IPS-NIHi11 (cell line): ENCODE data around the gene PTPRN.

Source experiments
- DNase-seq: peaks from one replicate; pipeline ENCODE4 v3.0.0; 2012; ENCODE audit warnings: mixed read lengths, low spot score

PTPRN gene

DNA sequence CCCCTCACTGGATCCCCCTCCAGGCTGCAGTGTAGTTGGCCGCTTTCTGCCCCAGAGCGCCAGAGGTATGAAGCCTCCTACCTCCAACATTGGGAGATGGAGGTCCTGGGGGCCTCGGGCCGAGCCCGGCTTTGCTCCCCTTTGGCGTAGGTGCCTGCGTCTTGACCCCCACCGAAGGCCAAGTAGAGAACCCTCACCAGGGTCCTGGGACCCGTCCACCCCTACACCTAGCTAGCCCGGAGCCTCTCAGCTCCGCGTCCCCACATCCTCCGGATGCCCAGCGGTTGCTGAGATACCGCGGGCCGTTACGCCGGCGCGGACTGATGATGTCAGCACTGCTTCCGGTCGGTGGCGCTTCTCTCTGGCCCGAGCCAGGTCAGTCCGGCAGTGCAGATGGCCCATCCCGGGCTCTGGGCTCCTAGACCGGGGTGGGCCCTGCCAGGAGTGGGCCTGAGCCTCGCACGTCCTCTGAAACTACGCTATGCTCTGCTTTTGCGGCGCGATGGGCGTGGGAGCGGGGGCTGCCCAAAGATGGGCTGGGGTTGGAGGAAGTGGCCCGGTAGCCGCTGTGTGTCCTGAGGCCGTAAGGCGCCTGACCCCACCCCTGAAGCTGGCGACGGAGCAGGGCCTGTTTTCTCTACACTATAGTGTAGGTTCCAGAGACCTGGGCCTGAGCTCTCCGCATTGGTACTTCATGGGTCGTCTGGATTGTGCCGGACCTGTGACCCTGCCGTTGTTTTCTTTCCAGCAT is 63.9 kb downstream of the PTPRN start, which contains the start of the genes GLB1L and STK16:
Gene GLB1L, minus strand, starts transcription at position 297 of the 751 bp plus-strand sequence. CDS start 1,871 bp downstream, outside the sequence.
Gene STK16, plus strand, starts transcription at position 332 of the 751 bp plus-strand sequence. CDS start 521 bp downstream, outside the sequence.
- DNase-seq, result peak; percentile 98

DNA sequence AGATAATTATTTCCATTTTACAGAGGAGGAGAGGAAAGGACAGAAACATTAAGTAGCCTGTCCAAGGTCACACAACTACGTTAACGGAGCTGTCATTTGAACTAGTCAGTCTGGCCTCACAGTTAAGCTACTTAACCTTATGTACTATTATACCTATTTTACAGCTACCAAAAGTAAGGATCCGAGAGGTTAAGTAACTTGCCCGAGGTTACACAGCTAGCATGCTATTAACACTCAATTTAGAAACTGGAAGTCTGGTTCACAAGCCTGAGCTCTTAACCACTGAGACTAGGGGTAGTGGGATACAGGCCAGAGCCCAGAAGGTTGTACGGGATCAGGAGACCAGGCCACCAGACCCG is 64.4 kb downstream of the PTPRN start:
- no peak for DNase-seq

GRCh38 chr2:219243291-219243761 is 65.9 kb downstream of the PTPRN start:
- DNase-seq, result no peak
